ENCODE measurements around the gene MAGEC2. TPM values are rescaled to one million over a fixed set of nuclear protein-coding genes. Genes with fewer than 3 reads are reported as not detected.

Gene MAGEC2
- polyA plus RNA-seq, 1 experiment = not detected

DNA sequence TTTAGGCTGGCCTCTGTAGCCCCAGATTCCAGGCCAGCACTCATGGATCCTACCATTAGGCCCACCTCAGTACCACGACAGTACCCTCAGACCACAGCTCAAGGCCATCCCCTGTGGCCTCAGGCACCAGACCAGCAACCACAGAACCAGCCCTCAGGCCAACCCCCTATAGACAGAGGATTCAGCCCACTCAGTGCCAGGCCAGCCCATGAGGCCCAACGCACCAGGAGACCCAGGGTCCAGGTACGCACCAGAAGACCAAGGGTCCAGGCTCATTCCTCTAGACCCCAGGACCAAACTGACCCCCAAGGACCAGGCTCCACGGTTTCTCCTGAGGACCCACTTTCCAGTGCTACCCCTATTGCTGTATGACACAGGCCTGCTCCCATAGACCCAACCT lies 39.5 kb upstream of the MAGEC2 start:
- POLR2A ChIA-PET = no interaction called here

DNA sequence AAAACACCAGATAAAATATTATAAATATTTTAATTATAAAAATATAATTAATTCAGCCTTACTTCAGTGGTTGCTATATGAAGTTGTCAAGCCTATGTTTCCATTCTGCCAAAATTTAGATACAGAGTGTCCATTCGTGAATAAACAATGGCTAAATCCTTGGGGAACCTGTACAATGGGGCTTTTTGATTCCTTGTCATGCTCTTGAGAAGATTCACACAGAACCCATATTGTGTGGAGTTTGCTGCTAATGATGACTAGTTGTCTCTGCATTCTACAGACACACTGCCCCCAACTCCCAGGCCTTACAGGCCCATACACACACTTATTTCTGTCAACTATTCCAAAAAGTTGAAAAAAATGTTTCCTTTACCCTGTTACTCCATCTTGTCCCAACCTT lies 33.4 kb upstream of the MAGEC2 start:
- no peaks in the 10 kb centered on the region for H3K27me3 ChIP-seq (ENCODE audit: control insufficient read depth, insufficient read depth, low read length)
- TF ChIP-seq, protein P1, sequence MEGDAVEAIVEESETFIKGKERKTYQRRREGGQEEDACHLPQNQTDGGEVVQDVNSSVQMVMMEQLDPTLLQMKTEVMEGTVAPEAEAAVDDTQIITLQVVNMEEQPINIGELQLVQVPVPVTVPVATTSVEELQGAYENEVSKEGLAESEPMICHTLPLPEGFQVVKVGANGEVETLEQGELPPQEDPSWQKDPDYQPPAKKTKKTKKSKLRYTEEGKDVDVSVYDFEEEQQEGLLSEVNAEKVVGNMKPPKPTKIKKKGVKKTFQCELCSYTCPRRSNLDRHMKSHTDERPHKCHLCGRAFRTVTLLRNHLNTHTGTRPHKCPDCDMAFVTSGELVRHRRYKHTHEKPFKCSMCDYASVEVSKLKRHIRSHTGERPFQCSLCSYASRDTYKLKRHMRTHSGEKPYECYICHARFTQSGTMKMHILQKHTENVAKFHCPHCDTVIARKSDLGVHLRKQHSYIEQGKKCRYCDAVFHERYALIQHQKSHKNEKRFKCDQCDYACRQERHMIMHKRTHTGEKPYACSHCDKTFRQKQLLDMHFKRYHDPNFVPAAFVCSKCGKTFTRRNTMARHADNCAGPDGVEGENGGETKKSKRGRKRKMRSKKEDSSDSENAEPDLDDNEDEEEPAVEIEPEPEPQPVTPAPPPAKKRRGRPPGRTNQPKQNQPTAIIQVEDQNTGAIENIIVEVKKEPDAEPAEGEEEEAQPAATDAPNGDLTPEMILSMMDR (IDR thresholded peaks at IDR 0.05; ENCODE audit: insufficient read depth, low read depth, low read length) = no peak
- ChIA-PET POLR2A (no interaction called here), CTCF (no interaction called here)
- no peak for DNase-seq (ENCODE audit: low read depth)
- no peak overlapping the region for H3K4me3 ChIP-seq (ENCODE audit: low read depth, low read length)
- no peaks in the 10 kb centered on the region for H3K36me3 ChIP-seq (ENCODE audit: control insufficient read depth, insufficient read depth, low read length)

More for the DNA sequence above, 39.5 kb upstream of the MAGEC2 start:
- Histone ChIP-seq H3K4me3 (ENCODE audit: low read depth, low read length) (no peak overlapping the region), H3K36me3 (ENCODE audit: control insufficient read depth, insufficient read depth, low read length) (no peaks in the 10 kb centered on the region), H3K27me3 (ENCODE audit: control insufficient read depth, insufficient read depth, low read length) (no peaks in the 10 kb centered on the region)
- CTCF ChIA-PET = no interaction called here
- no peak for DNase-seq (ENCODE audit: low read depth)
- TF ChIP-seq, protein P1 (IDR thresholded peaks at IDR 0.05; ENCODE audit: insufficient read depth, low read depth, low read length) = no peak

- ChIA-PET POLR2A (no interaction called here), CTCF (no interaction called here)
- Histone ChIP-seq H3K27me3 (ENCODE audit: control insufficient read depth, insufficient read depth, low read length) (no peaks in the 10 kb centered on the region), H3K4me3 (ENCODE audit: low read depth, low read length) (no peak overlapping the region), H3K36me3 (ENCODE audit: control insufficient read depth, insufficient read depth, low read length) (no peaks in the 10 kb centered on the region)
- no peak for DNase-seq (ENCODE audit: low read depth)
- TF ChIP-seq, protein P1 (IDR thresholded peaks at IDR 0.05; ENCODE audit: insufficient read depth, low read depth, low read length) = no peak
Observed at GRCh38 chrX:142233400-142233799, 28.3 kb upstream of the MAGEC2 start.

DNA sequence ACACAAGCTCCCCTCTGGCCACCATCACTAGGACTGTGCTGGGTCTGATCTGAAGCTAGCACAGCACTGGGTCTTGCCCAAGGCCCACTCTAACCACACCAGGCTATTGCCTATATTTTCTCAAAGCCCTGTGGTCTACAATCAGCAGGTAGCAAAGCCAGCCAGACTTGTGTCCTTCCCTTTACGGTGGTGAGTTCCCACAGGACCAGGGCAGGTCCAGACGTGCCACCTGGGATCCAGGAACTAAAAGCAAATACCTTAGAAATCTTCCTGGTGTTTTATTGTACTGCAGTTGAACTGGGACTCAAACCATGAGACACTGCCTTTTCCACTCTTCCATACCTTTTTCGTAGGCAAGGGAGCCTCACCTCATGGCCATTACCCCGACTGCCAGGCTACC lies 9.0 kb upstream of the MAGEC2 start:
- Histone ChIP-seq H3K27me3 (ENCODE audit: control insufficient read depth, insufficient read depth, low read length) (no peaks in the 10 kb centered on the region), H3K36me3 (ENCODE audit: control insufficient read depth, insufficient read depth, low read length) (no peaks in the 10 kb centered on the region), H3K4me3 (ENCODE audit: low read depth, low read length) (no peak overlapping the region)
- CTCF ChIA-PET = no interaction called here
- TF ChIP-seq, protein P1 (IDR thresholded peaks at IDR 0.05; ENCODE audit: insufficient read depth, low read depth, low read length) = no peak
- POLR2A ChIA-PET = no interaction called here
- no peak for DNase-seq (ENCODE audit: low read depth)

DNA sequence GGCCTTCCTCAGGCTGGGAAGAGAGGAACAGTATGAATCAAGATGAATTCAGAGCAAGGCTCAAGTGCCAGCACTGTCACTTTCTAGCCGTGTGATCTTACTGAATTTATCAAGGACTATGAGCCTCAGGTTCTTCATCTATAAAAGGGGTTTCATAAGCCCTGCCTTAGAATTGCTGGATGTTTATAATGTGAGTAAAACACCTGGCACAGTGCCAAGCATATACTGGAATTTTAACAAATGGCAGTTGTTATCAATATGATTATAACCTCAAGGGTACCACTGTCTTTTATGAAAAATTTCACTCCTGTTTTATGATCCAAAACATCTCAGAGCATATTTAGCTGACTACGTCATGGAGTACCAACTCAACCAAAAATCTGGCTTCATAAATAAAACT lies 4.0 kb downstream of the MAGEC2 start:
- Histone ChIP-seq H3K27me3 (ENCODE audit: control insufficient read depth, insufficient read depth, low read length) (no peaks in the 10 kb centered on the region), H3K4me3 (ENCODE audit: low read depth, low read length) (no peak overlapping the region), H3K36me3 (ENCODE audit: control insufficient read depth, insufficient read depth, low read length) (no peaks in the 10 kb centered on the region)
- CTCF ChIA-PET = interaction anchor here (0.5 kb wide), 1 partner anchor 19 kb away, joined by 3 read pairs; no protein-coding TSS in a partner anchor
- no peak for DNase-seq (ENCODE audit: low read depth)
- POLR2A ChIA-PET = no interaction called here
- TF ChIP-seq, protein P1 (IDR thresholded peaks at IDR 0.05; ENCODE audit: insufficient read depth, low read depth, low read length) = no peak

Measured in BJ (cell line).